GM23248 (cell line): ENCODE measurements around the gene SPEF2.

Source experiments
- EZH2 ChIP-seq: fragments of 200-600 bp; sonication (generic); IDR thresholded peaks from 2 replicates; pipeline ENCODE4 v1.6.1; 2018; ENCODE audit warnings: antibody characterized with exemption, mild to moderate bottlenecking; ENCODE audit not compliant: insufficient read depth, poor library complexity, severe bottlenecking
- EZH2phosphoT487 ChIP-seq: fragments of 200-600 bp; sonication (generic); IDR thresholded peaks from 2 replicates; pipeline ENCODE4 v1.6.1; 2018; ENCODE audit warnings: antibody characterized with exemption, moderate library complexity, mild to moderate bottlenecking, low read depth; ENCODE audit not compliant: insufficient read depth

GRCh38 chr5:35857606-35858205, 240.0 kb downstream of the SPEF2 start:
- TF ChIP-seq EZH2phosphoT487 (no peak), EZH2 (no peak)
